GM08714 (cell line): ENCODE measurements around the gene ANKRD55.
"Not testable (repeated sequence)": the region's sequence is repeated elsewhere in the genome, so short reads cannot be mapped to it uniquely, and the experiment has no call there.

Source experiments
- H3K4me3 ChIP-seq: fragments of 200-500 bp; sonication (Bioruptor generic); 2 replicates; pipeline ENCODE4 v1.5.1; 2014; ENCODE audit warnings: mild to moderate bottlenecking, low read length, inconsistent platforms
- ZNF274 ChIP-seq: IDR thresholded peaks from 2 replicates; pipeline ENCODE4 v1.6.1; 2012; ENCODE audit warnings: mild to moderate bottlenecking, low read depth, low read length

Gene ANKRD55

DNA sequence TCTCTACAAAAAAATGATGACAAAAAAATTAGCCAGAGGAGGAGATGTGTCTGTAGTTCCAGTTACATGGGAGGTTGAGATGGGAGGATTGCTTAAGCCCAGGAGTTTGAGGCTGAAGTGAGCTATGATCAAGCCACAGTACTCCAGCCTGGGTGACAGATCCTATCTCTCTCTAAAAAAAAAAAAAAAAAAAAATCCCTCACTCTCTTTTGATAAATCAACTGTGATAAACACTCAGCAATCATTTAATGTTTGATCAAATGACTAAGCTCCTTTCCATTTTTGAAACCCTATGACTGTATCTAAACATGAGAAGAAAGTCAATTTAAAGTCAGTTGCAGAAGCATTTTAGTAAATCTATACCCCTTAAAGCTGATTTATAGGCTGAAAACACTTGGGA, 126.3 kb downstream of the ANKRD55 start:
- no peak for TF ChIP-seq ZNF274

DNA sequence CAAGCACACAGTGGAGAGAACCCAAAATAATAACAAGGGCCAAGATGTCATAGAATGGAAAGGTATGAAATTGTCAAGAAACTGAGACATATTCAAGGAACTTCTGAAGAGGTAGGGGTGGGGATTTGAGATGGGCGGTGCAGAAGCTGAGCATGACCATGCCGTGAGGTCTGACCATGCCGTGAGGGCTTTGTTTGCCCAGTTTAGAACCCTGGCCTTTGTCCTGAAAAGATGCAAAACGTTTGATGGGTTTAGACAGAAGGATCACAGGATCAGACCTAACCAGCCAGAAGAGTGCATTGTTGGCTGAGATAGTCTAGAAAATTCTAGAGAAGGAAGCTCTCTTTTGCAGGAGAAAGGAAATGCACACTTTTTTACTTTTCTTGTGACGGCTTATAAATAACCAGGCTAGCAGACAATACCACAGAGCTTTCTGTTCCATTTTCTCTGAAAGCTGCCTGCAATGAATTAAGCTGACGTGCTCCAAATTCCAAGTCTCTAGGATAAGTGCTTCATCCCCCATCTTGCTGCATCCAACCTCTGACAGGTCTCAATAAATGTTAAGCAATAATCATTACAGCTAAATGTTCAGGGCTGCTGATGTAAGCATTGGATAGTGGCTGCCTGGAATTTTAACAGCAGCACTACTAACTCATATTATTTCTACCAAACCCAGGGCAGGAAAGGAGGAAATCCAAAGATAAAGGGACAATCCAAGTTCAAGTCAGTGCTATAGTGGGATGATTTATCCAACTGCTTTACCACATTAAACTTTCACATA, 127.4 kb downstream of the ANKRD55 start:
- peak overlapping the region; percentile 25; the same call in 1 of the 2 replicates for H3K4me3 ChIP-seq
- no peak for TF ChIP-seq ZNF274

More for the DNA sequence above, 126.3 kb downstream of the ANKRD55 start:
- no peak overlapping the region for H3K4me3 ChIP-seq

DNA sequence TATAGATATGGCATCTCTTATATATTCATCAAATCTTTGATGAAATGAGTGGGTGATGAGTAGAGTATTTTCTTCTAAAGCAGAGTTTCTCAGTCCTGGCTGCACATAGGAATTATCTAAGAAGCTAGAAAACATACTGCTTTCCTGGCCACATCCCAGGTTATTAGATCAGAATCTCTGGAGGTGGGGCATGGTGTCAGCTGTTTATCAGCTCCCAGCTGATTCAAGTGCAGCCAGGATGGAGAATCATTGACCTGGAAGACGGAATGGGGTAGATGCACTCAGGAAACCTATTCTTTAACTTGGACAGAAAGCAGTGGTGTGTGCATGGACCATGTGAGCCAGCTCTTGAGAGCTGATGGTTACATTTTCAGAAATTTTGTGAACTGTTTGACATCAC, 130.2 kb downstream of the ANKRD55 start:
- H3K4me3 ChIP-seq = no peak overlapping the region
- TF ChIP-seq ZNF274 = no peak

DNA sequence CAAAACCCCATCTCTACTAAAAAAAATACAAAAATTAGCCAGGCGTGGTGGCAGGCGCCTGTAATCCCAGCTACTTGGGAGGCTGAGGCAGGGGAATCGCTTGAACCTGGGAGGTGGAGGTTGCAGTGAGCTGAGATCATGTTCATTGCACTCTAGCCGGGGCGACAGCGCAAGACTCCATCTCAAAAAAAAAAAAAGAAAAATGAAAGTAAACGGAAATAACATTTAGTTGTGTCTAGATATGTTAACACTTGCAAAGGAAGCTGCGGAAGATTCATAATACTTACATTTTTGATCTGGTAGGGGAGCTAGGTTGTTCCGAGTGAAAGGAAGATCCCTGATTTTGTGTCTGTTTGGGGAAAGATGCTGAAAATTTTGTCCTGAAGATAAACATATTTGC, 130.9 kb downstream of the ANKRD55 start:
- H3K4me3 ChIP-seq = not testable (repeated sequence)

DNA sequence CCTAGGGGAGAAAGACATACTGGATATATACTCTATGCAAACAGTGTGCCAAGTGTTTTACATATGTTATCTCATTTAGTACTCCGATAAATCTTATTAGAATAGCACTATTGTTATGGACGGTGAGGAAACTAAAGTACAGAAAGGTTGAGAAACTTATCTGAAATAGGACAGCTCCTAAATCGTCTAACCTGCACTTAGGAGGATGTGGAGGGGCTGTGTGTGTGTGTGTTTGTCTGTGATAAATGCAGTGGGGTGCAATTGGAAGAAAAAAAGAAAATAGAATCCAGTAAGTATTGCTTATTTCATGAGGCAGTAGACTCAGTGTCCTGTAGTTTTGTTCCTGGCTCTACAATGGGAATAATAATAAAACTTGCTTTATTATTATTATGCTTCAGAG, 131.9 kb downstream of the ANKRD55 start:
- no peak overlapping the region for H3K4me3 ChIP-seq
- no peak for TF ChIP-seq ZNF274

DNA sequence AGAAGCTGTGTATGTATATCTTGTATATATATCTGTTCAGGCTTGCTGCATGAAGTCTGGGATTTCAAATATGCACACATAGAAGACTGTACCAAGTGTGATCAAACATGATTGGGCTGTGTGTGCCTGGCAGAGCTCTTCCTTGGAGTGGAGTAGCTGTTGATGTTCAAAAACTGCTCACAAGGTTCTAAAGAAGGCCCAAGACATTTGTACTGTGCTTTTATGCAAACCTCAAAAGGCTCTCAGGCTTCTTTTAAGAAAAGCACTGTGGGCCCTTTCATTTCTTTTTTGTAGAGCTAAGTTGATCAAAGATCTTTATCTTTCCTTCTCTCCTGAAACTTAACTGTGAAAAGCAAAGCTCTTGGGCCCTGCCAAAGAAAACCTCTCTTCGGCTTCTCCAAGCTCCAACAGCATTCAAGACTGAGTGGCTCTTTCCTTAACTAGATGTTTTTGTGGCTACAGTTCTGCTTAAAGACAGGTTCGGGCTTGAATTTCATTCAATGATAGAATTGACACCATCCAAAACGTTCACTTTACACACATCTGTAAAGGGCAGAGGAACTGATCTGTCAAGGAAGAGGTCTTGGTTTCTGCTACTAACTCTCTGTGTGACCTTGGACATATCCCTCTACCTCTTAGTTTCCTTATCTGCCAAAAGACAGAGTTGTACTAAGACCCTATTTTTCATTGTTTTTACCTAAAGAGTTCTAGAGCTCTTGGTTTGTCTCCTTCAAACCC, 132.5 kb downstream of the ANKRD55 start:
- H3K4me3 ChIP-seq = no peak overlapping the region
- TF ChIP-seq ZNF274 = no peak

DNA sequence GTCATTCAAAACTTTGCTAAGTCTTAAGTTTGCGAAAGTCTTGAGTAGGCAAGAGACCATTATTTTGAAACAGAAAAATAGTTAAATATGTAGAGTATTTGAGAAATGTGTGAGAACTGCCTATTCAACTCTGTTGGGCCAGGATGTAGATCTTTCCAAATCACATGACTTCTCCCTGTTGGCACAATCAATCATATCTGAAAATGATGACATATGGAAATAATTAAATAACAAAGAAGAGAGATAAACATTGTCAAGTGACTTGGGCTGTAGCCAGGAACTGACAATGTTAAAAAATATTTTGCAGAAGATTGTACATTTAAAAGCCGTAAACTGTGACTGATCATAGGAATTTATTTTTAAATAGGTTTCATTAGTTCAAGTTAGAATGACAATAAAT, 133.8 kb downstream of the ANKRD55 start:
- H3K4me3 ChIP-seq = no peak overlapping the region
- no peak for TF ChIP-seq ZNF274

DNA sequence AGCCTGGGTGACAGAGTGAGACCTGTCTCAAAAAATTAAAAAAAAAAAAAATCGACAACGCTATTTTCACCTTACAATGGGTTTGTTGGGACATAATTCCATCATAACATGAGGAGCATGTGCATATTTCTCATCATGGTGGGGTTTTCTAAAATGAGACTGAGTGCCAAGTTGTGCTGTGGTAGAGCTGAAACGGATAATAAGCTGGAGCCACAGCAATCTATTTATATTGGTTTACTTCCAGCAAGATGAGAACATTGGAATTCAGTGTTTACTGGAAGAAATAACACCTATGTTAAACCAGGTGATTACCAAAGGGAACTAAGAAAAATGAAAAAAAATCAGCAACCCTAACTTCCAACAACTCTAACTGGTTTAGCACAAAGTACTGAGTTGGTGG, 136.1 kb downstream of the ANKRD55 start:
- no peak overlapping the region for H3K4me3 ChIP-seq
- no peak for TF ChIP-seq ZNF274

DNA sequence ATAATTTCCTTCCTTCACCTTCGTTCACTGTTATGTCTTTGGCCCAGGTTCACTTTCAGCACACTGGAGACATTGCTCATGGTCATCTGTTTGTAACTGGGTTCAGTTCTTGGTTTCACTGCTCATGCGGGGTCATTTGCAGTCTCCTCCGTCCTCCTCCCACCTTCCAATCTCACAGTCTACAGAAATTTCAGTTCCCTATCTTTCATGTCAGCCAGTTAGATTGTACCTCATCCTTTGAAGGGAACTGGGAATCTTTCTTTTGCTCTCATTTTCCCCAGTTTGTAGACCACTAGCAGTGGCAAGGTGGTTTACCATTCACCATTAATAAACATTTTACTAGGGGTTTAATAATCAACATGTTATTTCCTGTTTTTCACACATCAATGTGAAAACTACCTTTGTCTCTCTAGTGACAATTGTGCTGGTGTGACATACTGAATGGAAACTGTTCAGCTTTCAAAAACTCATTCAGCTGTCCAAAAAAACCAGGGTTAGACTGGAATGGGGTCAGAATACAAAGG, 137.5 kb downstream of the ANKRD55 start:
- no peak for TF ChIP-seq ZNF274
- no peak overlapping the region for H3K4me3 ChIP-seq

DNA sequence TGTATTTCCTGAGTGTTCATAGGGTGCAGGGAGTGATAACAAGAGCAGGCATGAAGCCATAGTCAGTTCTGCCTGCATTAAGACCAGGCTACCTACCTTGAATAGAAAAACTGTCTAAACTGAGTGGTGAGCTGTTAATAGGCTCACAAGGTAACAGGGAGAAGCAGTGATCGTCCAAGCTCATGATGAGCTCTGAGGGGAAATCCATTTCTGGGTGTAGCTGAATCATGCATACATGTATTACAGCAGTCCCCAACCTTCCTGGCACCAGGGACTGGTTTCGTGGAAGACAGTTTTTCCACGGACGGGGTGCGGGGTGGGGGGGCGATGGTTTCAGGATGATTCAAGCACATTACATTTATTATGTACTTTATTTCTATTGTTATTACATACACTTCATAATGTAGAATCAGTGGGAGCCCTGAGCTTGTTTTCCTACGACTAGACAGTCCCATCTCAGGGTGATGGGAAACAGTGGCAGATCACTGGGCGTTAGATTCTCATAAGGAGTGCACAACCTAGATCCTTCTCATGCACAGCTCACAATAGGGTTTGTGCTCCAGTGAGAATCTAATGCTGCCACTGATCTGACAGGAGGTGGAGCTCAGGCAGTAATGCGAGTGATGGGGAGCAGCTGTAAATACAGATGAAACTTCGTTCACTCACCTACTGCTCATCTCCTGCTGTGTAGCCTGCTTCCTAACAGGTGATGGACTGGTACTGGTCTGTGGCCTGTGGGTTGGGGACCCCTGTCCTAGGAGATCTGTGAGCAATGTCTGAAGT, 138.4 kb downstream of the ANKRD55 start:
- no peak for TF ChIP-seq ZNF274
- no peak overlapping the region; the same call in 1 of the 2 replicates for H3K4me3 ChIP-seq

DNA sequence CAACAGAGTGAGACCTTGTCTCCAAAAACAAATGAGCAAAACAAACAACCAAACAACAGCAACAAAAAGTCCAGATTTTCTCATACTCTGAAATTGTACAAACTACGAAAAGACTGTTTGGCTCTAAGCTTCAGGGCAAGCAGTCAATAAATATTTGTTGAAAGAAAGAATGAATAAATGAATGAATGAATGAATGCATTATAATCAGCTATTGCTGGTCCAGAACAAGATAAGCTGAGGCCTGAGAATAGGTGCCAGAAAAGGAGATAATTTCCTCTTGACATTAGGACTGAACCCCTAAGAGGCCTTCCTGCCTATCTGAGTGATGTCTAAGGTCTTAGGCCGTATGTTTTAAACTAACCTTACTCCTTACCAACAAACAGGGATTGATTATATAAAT, 139.2 kb downstream of the ANKRD55 start:
- H3K4me3 ChIP-seq = no peak overlapping the region
- TF ChIP-seq ZNF274 = no peak

DNA sequence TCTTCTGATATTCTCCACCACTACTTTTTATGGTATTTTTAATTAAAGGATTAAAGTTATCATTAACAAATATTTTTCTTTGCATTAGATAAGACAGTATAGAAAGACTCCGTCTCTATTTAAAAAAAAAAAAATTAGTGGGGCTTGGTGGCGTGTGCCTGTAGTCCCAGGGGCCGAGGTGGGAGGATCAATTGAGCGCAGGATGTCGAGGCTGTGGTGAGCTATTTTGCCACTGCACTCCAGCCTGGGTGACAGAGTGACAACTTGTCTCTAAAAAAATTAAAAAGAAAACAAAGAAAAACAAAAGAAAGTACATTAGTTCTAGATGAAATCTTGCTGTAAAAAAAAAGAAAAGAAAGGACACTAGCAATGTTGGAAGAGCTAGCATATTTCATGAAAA, 141.0 kb downstream of the ANKRD55 start:
- no peak for TF ChIP-seq ZNF274
- H3K4me3 ChIP-seq = no peak overlapping the region

DNA sequence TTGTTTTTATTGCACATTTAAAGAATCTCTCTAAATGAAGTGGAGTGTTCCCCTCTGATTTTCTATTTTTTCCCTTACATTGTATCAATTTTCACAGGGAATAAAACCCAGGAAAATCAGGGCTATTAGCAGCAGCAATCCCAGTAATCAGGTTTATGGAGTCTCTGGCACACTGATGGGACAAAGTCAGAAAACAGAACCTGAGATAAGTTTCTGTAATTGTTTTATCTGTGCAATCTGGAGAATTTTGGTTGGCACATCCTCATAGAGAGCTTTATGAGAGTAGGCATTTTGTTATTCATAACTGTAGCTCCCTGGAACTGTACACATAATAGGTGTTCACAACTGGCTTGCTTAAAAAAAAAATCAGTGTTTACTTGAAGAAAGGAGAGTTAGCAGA, 141.5 kb downstream of the ANKRD55 start:
- TF ChIP-seq ZNF274 = no peak
- H3K4me3 ChIP-seq = no peak overlapping the region

DNA sequence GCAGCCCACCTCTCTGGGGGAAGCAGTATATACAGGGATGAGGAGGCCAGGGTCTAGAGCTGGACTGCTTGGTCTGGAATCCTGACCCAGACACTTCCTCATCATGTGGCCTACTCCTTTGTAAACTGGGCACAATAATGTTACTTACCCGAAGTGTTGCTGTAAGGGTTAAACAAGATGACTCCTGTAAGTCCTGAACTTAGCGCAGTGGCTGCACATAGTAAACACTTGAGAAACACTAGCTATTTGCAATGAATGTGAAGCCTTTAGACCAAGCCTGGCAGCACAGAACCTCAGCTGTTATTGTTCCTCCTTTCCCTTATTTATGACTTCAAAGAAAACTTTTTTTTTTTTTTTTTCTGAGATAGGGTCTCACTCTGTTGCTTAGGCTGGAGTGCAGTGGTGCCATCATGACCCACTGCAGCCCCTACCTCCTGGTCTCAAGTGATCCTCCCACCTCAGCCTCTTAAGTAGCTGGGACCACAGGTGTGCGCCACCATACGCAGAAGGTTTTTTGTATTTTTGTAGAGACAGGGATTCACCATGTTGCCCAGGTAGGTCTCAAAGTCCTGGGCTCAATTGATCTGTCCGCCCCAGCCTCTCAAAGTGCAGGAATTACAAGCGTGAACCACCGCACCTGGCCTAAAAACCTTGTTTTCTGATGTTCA, 142.2 kb downstream of the ANKRD55 start:
- no peak for TF ChIP-seq ZNF274
- H3K4me3 ChIP-seq = no peak overlapping the region
